ENCODE results near the gene CABLES1. TPM values are rescaled to one million over a fixed set of nuclear protein-coding genes. Genes with fewer than 3 reads are reported as not detected.
"Not testable (repeated sequence)": the region's sequence is repeated elsewhere in the genome, so short reads cannot be mapped to it uniquely, and the experiment has no call there.

Gene CABLES1
- total RNA-seq, 4 donors from 2014 or later: 6.6 to 28.5 (median 19.5) TPM

DNA sequence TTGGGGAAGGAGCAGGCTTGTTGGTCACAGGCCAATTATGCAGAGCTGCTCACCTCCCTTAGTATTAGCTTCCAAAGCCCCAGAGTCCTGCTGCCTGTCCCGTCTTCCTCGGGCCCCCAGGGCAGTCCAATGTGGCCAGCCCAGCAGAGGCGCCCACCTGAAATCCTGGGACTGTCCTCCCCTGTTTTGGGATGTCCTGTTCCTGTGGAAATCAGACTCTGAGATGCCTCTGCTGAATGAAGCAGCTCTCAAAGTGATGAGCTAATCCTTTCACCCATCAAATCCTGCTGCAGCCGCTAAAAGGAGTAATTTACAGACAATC, 105.3 kb downstream of the CABLES1 start:
- Histone ChIP-seq H3K4me1 (peaks cover 0 to 16% (median 6%) of the 10 kb centered on the region in 4 donors), H3K27me3 (no peaks in the 10 kb centered on the region), H3K9me3 (peaks cover 0 to 3% (median 0%) of the 10 kb centered on the region in 4 donors), H3K27ac (no peak overlapping the region), H3K4me3 (no peak overlapping the region), H3K36me3 (no peaks in the 10 kb centered on the region)
- TF ChIP-seq, protein P1, sequence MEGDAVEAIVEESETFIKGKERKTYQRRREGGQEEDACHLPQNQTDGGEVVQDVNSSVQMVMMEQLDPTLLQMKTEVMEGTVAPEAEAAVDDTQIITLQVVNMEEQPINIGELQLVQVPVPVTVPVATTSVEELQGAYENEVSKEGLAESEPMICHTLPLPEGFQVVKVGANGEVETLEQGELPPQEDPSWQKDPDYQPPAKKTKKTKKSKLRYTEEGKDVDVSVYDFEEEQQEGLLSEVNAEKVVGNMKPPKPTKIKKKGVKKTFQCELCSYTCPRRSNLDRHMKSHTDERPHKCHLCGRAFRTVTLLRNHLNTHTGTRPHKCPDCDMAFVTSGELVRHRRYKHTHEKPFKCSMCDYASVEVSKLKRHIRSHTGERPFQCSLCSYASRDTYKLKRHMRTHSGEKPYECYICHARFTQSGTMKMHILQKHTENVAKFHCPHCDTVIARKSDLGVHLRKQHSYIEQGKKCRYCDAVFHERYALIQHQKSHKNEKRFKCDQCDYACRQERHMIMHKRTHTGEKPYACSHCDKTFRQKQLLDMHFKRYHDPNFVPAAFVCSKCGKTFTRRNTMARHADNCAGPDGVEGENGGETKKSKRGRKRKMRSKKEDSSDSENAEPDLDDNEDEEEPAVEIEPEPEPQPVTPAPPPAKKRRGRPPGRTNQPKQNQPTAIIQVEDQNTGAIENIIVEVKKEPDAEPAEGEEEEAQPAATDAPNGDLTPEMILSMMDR (IDR thresholded peaks at IDR 0.05): no peak
- TF ChIP-seq POLR2A (IDR thresholded peaks at IDR 0.05): no peak
- DNase-seq: no peak

DNA sequence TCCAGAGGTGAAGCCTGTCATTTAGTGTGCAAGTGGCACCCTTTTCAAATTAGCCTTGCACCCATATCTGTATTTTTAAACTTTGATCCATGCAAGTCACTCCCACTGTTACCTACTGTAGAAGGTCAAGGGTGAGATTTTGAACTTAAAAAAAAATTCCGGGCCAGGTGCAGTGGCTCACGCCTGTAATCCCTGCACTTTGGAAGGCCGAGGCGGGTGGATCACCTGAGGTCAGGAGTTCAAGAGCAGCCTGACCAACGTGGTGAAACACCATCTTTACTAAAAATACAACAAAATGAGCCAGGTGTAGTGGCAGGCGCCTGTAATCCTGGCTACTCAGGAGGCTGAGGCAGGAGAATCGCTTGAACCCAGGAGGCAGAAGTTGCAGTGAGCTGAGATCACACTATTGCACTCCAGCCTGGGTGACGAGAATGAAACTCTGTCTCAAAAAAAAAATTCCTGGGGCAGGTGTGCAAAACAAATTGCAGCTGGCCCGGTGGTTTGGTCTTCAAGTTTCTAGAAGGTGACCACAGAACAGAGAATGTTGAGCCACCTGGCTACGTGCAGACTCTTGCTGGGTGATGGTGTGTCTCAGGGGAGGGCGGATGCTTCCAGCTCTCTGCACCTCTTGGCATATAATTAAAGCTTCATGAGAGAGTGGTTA, 106.7 kb downstream of the CABLES1 start:
- not testable (repeated sequence) for H3K27ac ChIP-seq, H3K4me3 ChIP-seq, H3K27me3 ChIP-seq, H3K9me3 ChIP-seq, H3K36me3 ChIP-seq
- peak in 2 of 3 donors; percentile 43 to 73 for DNase-seq
- H3K4me1 ChIP-seq: peaks cover 0 to 16% (median 6%) of the 10 kb centered on the region in 4 donors

DNA sequence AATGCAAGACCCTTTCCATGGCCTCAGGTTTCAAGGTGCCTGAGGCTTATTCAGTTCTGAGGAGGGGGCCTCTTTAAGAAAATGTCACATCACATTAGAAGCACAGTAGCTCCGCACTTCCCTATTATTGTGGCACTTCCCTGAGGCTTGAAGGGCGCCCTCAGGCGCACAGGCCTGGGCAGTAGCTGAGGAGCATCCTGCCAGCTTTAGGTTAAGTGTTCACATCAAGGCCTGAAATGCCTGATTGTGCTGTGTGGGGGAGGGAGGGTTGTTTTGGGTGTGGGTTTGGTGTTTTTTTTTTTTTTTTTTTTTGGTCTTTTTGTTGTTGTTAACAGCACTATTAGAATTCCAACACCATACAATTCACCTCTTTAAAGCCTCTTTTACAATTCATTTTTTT, 107.9 kb downstream of the CABLES1 start:
- DNase-seq: no peak
- no peaks in the 10 kb centered on the region for H3K36me3 ChIP-seq
- no peaks in the 10 kb centered on the region for H3K27me3 ChIP-seq
- peaks cover 0 to 7% (median 3%) of the 10 kb centered on the region in 4 donors for H3K4me1 ChIP-seq
- no peak overlapping the region for H3K4me3 ChIP-seq
- TF ChIP-seq POLR2A (IDR thresholded peaks at IDR 0.05): no peak
- TF ChIP-seq, protein P1 (IDR thresholded peaks at IDR 0.05): no peak
- no peak overlapping the region for H3K27ac ChIP-seq
- no peaks in the 10 kb centered on the region for H3K9me3 ChIP-seq

DNA sequence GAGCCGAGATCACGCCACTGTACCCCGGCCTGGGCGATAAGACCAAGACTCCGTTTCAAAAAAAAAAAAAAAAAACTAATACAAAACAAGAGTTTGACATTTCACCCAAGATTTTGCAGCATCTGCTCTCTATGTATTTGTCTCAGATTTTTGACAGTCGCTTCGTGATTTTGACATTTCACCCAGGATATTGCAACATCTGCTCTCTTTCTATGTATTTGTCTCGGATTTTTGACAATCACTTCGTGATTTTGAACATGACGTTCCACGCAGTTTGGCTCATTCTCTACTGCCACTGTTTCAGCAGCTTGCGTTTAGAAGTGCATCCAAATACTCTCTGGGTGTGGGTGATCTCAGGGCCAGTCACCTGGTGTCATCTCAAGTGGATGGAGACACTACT, 108.5 kb downstream of the CABLES1 start:
- Histone ChIP-seq H3K36me3 (no peaks in the 10 kb centered on the region), H3K9me3 (no peaks in the 10 kb centered on the region), H3K27ac (no peak overlapping the region), H3K4me1 (peaks cover 0 to under 1% (median 0%) of the 10 kb centered on the region in 4 donors), H3K27me3 (no peaks in the 10 kb centered on the region), H3K4me3 (no peak overlapping the region)
- DNase-seq: no peak
- TF ChIP-seq, protein P1 (IDR thresholded peaks at IDR 0.05): no peak
- TF ChIP-seq POLR2A (IDR thresholded peaks at IDR 0.05): no peak

DNA sequence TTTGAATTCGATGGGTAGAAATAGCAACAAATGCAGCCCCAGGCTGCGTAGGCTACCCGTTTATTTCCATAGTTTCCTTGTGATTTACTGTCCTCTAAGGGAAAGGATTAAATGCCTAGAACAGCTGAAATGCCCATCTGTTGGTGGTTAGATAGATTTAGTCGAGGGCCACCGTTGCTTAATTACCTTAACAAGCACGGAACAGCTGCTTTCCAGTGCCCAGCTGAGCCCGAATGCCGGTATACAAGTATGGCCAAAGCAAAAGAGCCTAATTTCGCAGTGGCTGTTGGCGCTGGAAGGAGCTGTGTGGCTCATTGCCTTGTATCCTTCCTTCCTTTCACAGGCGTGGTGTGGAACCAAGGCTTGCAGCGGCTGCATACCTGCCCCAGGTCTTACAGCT, 109.1 kb downstream of the CABLES1 start:
- Histone ChIP-seq H3K36me3 (no peaks in the 10 kb centered on the region), H3K9me3 (no peaks in the 10 kb centered on the region), H3K27me3 (no peaks in the 10 kb centered on the region), H3K4me3 (no peak overlapping the region), H3K4me1 (no peaks in the 10 kb centered on the region), H3K27ac (no peak overlapping the region)
- no peak for TF ChIP-seq POLR2A (IDR thresholded peaks at IDR 0.05)
- TF ChIP-seq, protein P1 (IDR thresholded peaks at IDR 0.05): no peak
- no peak for DNase-seq

DNA sequence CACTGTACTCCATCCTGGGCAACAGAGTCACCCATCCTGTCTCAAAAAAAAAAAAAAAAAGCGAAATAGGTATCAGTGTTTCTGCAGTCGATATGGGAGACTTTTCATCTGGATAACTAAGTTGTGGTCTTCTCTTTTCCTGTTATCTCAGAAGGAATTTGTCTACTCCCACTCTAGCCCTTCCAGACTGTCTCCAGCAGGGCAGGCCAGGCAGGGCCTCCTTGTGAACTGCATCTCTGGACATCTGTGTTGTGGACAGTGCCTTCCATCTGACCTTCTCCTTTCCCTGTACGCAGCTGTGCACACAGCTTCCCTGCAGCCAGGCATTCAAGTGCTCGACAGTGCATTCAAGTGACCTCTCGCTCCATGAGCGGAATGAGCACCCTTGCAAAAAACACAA, 110.2 kb downstream of the CABLES1 start:
- H3K9me3 ChIP-seq: no peaks in the 10 kb centered on the region
- no peaks in the 10 kb centered on the region for H3K27me3 ChIP-seq
- no peak for DNase-seq
- H3K4me1 ChIP-seq: no peaks in the 10 kb centered on the region
- no peak overlapping the region for H3K4me3 ChIP-seq
- no peak for TF ChIP-seq POLR2A (IDR thresholded peaks at IDR 0.05)
- TF ChIP-seq, protein P1 (IDR thresholded peaks at IDR 0.05): no peak
- H3K36me3 ChIP-seq: no peaks in the 10 kb centered on the region
- H3K27ac ChIP-seq: no peak overlapping the region

Measured in Peyer's patch (tissue), 4 donors.